Suprapubic skin (tissue), 4 donors: ENCODE results near the gene ZNF22.

Source experiments
- CTCF ChIP-seq, 2 donors: fragments of 200-600 bp in 1 of 2; fragments of 450-650 bp in 1 of 2; sonication (generic) in 1 of 2; IDR thresholded peaks; one replicate each; pipeline ENCODE4 v1.5.1; 2016 to 2019; ENCODE audit warnings: antibody characterized with exemption in 2 of 2, mild to moderate bottlenecking in 1 of 2, moderate library complexity in 1 of 2
- EP300 ChIP-seq: sonication (generic); formaldehyde crosslinking; IDR thresholded peaks from one replicate; pipeline ENCODE4 v1.6.1; 2017; ENCODE audit warnings: antibody characterized with exemption
- POLR2A ChIP-seq, 2 donors: fragments of 450-650 bp; IDR thresholded peaks; one replicate each; pipeline ENCODE4 v1.6.1; 2017; ENCODE audit warnings: antibody characterized with exemption in 2 of 2, mild to moderate bottlenecking in 2 of 2, moderate library complexity in 2 of 2
- POLR2AphosphoS5 ChIP-seq, 3 donors: sonication (generic); formaldehyde crosslinking; IDR thresholded peaks; one replicate each; pipeline ENCODE4 v1.6.1; 2017; ENCODE audit warnings: antibody characterized with exemption in 3 of 3

- TF ChIP-seq EP300 (no peak), CTCF (IDR thresholded peaks at IDR 0.05) (no peak), POLR2A (IDR thresholded peaks at IDR 0.05) (no peak), POLR2AphosphoS5 (IDR thresholded peaks at IDR 0.05) (no peak)
Observed at GRCh38 chr10:44952779-44953231, 47.9 kb upstream of the ZNF22 start.
